OCI-M1 (cell line): ENCODE measurements around the gene SF3A1.

Experiments
- DNase-seq: peaks from one replicate; lab custom pipeline; 2025; lab: John Stamatoyannopoulos, UW

The SF3A1 gene

DNA sequence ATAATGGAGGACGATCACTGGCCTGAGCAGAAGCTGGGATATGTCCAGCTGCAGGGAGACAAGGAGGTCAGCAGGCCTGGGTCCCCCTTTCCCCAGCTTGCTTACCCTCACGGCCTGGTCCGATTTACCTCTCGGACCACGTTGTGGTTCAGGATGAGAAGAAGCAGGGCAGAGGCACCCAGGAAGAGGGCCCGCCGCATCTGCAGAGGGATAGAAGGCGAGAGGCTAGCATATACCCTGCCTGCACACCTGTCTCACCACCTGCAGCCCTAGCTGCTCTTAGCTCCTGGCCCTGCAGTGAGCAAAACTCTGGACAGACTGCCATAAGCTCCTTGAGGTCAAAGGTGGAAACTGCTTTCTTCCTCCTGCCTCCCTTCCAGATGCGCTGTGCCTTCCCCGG, 29.2 kb upstream of the SF3A1 start:
- no peak for DNase-seq

DNA sequence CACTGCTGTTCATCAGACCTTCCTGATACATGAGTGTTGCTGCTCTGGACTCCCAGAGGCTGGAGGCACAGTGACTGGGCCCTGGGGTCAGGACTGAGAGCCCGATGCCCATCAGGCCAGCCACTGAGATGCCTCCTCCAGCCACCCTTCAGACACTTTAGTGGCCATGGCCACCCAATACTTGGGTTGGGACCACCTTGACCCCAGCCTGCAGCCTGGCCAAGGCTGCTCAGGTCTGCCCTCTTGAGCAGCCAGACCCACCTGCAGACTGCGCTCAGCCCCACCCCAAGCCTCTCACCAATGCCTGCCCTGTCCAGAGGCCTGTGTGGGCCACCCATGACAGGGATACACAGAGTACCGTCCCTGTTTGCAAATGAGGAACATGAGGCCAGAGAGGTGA, 26.4 kb upstream of the SF3A1 start:
- no peak for DNase-seq

DNA sequence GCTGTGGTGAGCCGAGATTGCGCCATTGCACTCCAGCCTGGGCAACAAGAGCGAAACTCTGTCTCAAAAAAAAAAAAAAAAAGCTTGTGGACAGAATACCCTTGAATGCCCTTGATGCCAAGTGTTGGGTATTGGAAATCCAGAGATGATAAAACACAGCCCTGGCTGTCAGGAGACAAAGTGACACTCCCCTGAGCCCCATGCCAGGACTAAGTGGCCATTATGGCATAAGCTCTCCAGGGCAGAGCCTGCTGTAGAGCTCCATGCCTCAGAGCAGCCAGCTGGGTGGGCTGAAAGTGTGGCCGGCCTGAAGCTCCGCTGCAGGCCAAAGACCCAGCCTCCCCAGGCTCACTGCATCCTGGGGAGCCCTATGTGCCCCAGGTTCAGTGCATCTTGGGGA, 25.6 kb upstream of the SF3A1 start:
- no peak for DNase-seq

- DNase-seq = no peak
These were observed 24.6 kb upstream of the SF3A1 start for GRCh38 chr22:30381264-30381663.

DNA sequence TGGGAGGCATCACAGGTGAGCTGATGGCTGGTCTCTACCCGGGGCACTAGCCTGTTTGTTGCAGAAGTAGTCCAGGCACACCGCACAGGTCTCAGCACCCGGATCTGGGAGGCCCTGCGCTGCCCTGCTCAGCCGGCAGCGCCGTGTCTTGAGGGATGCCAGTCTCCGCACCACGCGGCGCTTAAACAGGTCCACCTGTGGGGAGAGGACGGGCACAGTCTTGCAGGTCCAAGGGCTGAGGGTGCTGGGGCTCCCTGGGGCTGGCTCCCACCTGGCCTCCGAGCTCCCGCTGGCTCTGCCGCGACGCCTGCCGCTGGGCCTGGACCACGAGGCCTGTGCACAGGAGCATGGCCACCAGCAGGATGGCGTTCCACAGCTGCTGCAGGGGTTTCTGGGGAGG, 23.3 kb upstream of the SF3A1 start:
- no peak for DNase-seq

DNA sequence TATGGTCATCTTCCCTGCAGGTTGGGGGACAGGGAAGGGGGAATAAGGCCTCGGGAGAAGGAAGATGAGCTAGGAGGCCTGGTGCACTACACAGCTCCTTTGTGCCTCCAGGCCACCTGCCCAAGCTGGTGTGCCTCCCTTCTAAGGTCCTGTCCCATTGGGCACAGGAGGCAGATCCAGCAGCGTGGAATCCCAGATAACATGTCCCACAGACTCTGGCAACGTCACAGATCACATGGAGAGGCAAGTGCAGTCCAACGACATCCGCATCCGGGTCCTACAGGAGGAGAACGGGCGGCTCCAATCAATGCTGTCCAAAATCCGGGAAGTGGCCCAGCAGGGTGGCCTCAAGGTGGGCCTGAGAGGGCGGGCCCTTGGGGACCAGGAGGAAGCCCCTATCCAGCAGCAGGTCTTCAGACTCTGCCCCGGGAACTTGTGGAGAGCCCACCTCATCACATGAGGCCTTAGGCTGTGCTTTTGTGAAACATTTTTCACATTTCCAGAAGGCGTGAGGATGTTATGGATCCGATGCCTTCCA, 18.7 kb upstream of the SF3A1 start:
- DNase-seq = no peak

- DNase-seq = no peak
These were observed 16.9 kb upstream of the SF3A1 start for GRCh38 chr22:30373331-30374325.

DNA sequence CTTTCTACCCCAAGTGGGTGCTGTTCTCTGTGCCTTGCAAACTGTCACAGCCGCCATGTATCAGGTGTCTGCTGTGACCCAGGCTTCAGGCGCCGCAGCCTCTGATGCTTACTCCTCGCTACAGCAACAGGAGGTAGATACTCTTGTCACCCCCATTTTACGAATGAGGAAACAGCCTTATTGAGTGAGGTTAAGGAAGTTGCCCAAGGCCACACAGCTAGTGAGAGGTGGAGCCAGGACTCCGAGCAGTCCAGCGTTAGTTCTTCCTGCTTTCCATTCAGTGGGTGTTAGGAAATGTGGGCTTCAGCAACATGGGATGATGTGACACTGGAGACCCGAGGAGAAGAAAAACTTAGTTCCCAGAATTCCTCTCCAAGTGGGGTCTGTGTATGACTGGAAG, 16.2 kb upstream of the SF3A1 start:
- DNase-seq = no peak

- DNase-seq = no peak
These were observed 15.3 kb upstream of the SF3A1 start for GRCh38 chr22:30371981-30372380.

GRCh38 chr22:30371321-30371720, 14.6 kb upstream of the SF3A1 start:
- no peak for DNase-seq

DNA sequence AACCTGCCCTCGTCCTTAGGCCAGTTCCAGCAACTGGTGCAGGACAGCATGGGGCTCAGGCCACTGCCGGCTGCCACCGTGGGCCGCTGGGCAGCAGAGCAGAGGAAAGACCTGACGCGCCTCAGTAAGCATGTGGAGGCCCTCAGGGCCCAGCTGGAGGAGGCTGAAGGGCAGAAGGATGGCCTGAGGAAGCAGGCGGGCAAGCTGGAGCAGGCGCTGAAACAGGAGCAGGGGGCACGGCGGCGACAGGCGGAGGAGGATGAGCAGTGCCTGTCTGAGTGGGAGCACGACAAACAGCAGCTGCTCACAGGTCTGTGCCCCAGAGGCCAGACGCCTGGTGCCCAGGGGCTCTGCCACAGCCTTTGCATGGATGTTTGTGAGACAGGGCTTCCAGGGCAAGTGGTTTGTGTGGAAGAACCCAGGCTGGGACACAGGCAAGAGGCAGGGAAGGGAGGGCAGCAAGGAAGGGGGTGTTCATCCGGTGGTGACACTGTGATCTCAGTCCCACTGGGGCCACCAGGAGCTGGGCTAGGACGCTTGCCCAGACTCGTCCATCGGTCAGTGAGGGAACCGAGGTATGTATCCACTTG, 14.0 kb upstream of the SF3A1 start:
- DNase-seq = no peak

DNA sequence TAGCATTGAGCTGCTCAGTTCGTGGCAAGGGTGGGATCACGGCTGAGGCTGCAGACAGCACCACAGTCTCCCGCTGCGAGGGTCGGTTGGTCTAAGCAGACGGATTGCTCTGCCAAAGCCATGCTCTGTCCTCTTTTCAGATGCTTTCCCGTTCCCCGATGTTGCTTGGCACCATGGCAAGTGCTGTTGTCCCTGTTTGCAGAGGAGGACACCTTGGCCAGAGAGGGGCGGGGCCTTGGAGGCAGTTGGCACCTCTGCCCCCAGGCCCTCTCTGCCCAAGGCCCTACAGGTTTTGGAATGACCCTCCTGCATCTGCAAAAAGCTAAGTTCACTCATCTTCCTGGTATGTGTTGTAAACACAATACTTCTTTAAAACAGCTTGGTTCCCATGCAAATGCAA, 11.7 kb upstream of the SF3A1 start:
- DNase-seq = no peak

DNA sequence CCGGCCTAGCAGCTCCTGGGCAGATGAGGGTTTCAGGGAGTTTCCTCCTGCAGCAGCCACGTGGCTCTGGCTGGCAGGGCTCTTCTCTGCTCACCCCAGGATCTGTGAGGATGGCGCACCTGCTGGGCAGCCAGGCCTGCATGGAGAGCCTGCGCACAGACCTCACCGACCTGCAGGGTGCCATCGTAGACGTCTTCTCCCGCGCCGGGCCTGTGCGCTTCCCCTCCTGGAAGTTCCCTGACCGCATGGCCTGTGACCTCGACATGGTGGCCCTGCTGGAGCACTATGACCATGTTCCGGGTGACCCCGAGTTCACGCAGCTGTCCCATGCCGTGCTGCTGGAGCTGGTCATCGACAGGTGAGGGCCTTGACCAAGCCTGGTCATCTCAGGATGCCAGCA, 9.2 kb upstream of the SF3A1 start:
- DNase-seq = no peak

DNA sequence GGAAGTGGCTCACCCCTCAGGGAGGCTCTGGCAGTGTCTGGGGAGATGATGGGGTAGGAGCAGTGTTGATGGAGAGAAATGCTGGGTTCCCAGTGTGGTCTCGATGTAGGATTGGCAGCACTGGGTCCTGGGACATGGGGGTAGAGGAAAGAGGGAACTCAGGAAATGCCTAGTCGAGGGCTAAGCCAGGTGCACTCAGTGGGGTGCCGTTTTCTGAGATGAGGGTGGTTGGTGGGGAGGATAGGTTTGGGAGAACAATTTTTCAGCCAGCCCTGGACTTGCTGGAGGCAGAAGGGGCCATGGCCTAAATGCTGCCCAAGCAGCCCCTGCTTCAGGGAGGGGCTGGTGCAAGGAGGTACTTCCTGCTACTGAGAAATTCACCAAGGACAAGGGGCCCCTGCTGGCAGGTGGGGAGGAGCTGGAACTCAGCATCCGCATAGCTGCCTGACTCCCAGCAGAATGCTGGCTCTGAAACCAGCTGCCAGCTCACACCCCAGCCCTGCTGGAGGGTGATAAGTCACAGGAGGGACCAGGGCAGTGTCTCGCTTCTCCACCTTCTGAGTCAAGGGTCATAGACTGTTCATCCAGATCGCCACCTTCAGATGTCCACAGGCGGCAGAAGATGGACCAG, 6.1 kb upstream of the SF3A1 start:
- no peak for DNase-seq

DNA sequence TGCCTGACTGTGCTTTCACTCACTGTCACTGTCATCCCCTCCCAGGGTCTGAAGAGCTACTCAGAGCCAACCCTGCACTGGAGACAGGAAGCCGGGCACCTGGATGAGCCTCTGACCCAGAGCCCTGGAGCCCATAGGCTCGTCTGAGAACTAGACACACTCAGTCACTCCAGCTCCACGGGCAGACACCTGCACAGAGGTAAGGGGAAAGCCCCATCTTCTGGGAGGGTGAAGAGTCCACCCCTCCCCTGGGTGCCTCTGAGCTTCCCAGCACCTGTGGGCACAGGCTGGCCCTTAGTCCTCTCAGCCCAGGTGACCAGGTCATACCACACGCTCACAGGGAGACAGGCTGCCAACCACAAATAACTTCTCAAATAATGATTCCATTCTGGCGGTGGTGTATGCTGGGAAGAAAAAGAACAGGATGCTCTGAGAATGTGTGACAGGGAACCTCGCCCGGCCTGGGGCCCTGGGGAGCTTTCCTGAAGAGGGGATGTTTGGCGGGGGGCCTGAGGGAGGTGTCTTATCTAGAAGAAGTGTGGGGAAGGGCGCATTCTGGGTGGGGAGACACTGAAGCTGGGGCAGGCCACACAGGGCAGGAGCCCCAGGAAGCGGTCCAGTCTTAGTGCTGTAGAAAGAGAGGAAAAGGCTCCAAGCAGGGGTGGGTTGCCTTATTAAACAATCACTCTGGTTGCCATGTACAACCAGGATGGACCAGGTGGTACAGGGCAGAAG, 5.4 kb upstream of the SF3A1 start:
- DNase-seq = no peak

- DNase-seq = no peak
These were observed 1.8 kb upstream of the SF3A1 start for GRCh38 chr22:30358541-30358940.

- DNase-seq = no peak
These were observed 1.0 kb upstream of the SF3A1 start for GRCh38 chr22:30357650-30358215.

GRCh38 chr22:30357236-30357570, 509 bp upstream of the SF3A1 start:
- no peak for DNase-seq

GRCh38 chr22:30354644-30355043, 2.0 kb downstream of the SF3A1 start:
- DNase-seq = no peak

GRCh38 chr22:30351226-30351625, 5.5 kb downstream of the SF3A1 start:
- DNase-seq = no peak

DNA sequence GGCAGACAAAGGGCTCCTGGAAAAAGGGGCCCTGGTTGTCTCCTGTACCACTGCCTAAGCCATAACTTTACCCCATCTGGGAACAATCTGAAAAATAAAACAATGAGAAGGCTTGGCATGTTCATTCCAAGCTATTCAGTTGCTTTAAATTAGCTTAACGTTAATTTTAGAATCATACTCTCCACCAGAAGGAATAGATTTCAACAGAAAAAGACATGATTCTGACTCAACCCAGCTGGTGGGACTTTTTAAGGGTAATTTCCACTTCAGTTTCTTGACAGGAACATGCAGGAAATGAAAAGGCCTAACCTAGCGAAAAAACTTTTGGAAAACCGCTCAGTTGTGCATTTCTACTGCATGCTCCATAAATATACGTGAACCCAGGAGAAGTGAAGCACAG, 7.9 kb downstream of the SF3A1 start:
- no peak for DNase-seq

DNA sequence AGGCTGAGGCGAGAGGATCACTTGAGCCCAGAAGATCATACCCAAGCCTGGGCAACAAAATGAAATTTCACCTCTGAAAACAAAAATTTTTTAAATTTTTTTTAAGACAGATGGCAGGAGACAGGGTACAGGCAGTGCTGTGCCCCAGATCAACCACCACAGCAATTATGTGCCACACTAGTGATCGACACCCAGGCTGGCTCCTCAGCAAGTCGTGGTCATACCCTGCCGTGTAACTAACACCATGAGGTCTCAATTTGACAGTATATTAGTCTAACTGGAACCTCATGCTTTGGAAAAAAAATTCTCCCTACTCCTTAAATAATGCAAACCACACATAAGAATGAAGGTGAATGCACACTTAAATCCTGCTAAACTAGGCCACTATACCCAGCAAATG, 8.3 kb downstream of the SF3A1 start:
- no peak for DNase-seq
